ENCODE results near the gene AUTS2. TPM values are rescaled to one million over a fixed set of nuclear protein-coding genes. Genes with fewer than 3 reads are reported as not detected.

AUTS2 gene
- polyA plus RNA-seq, 3 donors: 0.08 to 0.35 TPM; not detected in 1

DNA sequence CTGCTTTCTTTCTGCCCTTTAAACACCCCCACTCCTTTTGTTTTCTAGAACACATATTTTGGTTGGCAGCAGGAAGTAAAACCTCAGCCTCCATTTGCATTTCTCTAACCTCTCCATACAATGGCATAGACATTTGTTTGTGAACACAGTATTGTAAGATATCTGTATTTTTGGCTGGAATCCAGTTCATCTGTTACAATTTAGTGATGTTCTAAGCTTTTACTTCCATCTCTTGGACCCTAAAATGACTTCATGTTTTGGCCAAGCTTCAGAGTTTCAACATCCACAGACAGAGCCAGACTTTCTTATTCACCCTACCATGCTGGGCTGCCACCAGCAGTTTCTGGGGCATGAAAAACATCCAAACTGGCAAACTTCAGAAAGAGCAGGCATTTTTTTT, 21.1 kb upstream of the AUTS2 start:
- no peak overlapping the region for H2AFZ ChIP-seq (ENCODE audit: insufficient read depth, low read depth, low read length, poor library complexity, severe bottlenecking)
- TF ChIP-seq, protein P1, sequence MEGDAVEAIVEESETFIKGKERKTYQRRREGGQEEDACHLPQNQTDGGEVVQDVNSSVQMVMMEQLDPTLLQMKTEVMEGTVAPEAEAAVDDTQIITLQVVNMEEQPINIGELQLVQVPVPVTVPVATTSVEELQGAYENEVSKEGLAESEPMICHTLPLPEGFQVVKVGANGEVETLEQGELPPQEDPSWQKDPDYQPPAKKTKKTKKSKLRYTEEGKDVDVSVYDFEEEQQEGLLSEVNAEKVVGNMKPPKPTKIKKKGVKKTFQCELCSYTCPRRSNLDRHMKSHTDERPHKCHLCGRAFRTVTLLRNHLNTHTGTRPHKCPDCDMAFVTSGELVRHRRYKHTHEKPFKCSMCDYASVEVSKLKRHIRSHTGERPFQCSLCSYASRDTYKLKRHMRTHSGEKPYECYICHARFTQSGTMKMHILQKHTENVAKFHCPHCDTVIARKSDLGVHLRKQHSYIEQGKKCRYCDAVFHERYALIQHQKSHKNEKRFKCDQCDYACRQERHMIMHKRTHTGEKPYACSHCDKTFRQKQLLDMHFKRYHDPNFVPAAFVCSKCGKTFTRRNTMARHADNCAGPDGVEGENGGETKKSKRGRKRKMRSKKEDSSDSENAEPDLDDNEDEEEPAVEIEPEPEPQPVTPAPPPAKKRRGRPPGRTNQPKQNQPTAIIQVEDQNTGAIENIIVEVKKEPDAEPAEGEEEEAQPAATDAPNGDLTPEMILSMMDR (IDR thresholded peaks at IDR 0.05): no peak
- Mint-ChIP-seq H3K4me3 (no peak overlapping the region), H3K36me3 (no peaks in the 10 kb centered on the region), H3K9me3 (peaks cover 0 to 4% (median 0%) of the 10 kb centered on the region in 7 donors), H3K27ac (peak overlapping the region in 1 of 7 donors; percentile 26), H3K27me3 (ENCODE audit: low read depth in 3 of 3) (peaks cover 0 to 5% (median 2%) of the 10 kb centered on the region in 3 donors), H3K4me1 (no peaks in the 10 kb centered on the region)
- no peak for DNase-seq
- no peaks in the 10 kb centered on the region for H3K4me1 ChIP-seq (ENCODE audit: control insufficient read depth in 1 of 2, insufficient read depth in 2 of 2, low read length in 2 of 2)
- no peaks in the 10 kb centered on the region for H4K20me1 ChIP-seq (ENCODE audit: insufficient read depth, low read length)
- H3K27ac ChIP-seq (ENCODE audit: low read depth in 1 of 2, low read length in 2 of 2): no peak overlapping the region
- no peak overlapping the region for H3K4me2 ChIP-seq (replicated peaks; ENCODE audit: extremely low read depth, low read length, poor library complexity, severe bottlenecking)
- H3K9ac ChIP-seq (ENCODE audit: insufficient read depth, low read length, poor library complexity, severe bottlenecking): no peak overlapping the region
- H3K4me3 ChIP-seq (replicated peaks in 1 of 3; ENCODE audit: low read depth in 2 of 3, low read length in 3 of 3): no peak overlapping the region
- H3K79me2 ChIP-seq (ENCODE audit: insufficient read depth, low read length): no peaks in the 10 kb centered on the region
- no peaks in the 10 kb centered on the region for H3K36me3 ChIP-seq (replicated peaks in 1 of 2; ENCODE audit: control insufficient read depth in 1 of 2, insufficient read depth in 2 of 2, low read length in 2 of 2)
- no peaks in the 10 kb centered on the region for H3K9me3 ChIP-seq (replicated peaks in 1 of 2; ENCODE audit: control insufficient read depth in 1 of 2, insufficient read depth in 1 of 2, low read length in 2 of 2)
- H3K27me3 ChIP-seq (ENCODE audit: control insufficient read depth in 2 of 2, insufficient read depth in 2 of 2, low read length in 2 of 2): no peaks in the 10 kb centered on the region
- intact Hi-C loops (cut with micrococcal nuclease): no loop called here

DNA sequence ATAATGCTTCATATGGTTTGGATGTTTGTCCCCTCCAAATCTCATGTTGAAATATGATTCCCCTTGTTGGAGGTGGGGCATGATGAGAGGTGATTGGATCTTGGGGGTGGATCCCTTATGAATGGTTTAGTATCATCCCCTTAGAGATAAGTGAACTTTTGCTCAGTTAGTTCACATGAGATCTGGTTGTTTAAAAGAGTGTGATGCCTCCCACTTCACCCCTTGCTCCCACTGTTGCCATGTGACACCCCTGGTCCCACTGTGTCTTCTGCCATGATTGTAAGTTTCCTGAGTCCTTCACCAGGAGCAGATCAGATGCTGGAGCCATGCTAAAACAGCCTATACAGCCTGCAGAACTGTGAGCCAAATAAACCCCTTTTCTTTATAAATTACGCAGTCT, 13.1 kb upstream of the AUTS2 start:
- Histone ChIP-seq H3K79me2 (ENCODE audit: insufficient read depth, low read length) (no peaks in the 10 kb centered on the region), H3K4me3 (replicated peaks in 1 of 3; ENCODE audit: low read depth in 2 of 3, low read length in 3 of 3) (no peak overlapping the region), H2AFZ (ENCODE audit: insufficient read depth, low read depth, low read length, poor library complexity, severe bottlenecking) (no peak overlapping the region), H3K36me3 (replicated peaks in 1 of 2; ENCODE audit: control insufficient read depth in 1 of 2, insufficient read depth in 2 of 2, low read length in 2 of 2) (no peaks in the 10 kb centered on the region), H3K27me3 (ENCODE audit: control insufficient read depth in 2 of 2, insufficient read depth in 2 of 2, low read length in 2 of 2) (no peaks in the 10 kb centered on the region), H4K20me1 (ENCODE audit: insufficient read depth, low read length) (no peaks in the 10 kb centered on the region), H3K9ac (ENCODE audit: insufficient read depth, low read length, poor library complexity, severe bottlenecking) (no peak overlapping the region), H3K4me2 (replicated peaks; ENCODE audit: extremely low read depth, low read length, poor library complexity, severe bottlenecking) (no peak overlapping the region), H3K4me1 (ENCODE audit: control insufficient read depth in 1 of 2, insufficient read depth in 2 of 2, low read length in 2 of 2) (no peaks in the 10 kb centered on the region), H3K27ac (ENCODE audit: low read depth in 1 of 2, low read length in 2 of 2) (no peak overlapping the region), H3K9me3 (replicated peaks in 1 of 2; ENCODE audit: control insufficient read depth in 1 of 2, insufficient read depth in 1 of 2, low read length in 2 of 2) (no peaks in the 10 kb centered on the region)
- Mint-ChIP-seq H3K27ac (no peak overlapping the region), H3K9me3 (peaks cover 0 to under 1% (median 0%) of the 10 kb centered on the region in 7 donors), H3K4me1 (no peaks in the 10 kb centered on the region), H3K36me3 (no peaks in the 10 kb centered on the region), H3K27me3 (ENCODE audit: low read depth in 3 of 3) (peaks cover 0 to 3% (median 0%) of the 10 kb centered on the region in 3 donors), H3K4me3 (no peak overlapping the region)
- WGBS (ENCODE audit: insufficient coverage): no CpG with 5 or more reads among the region's 1 CpG
- TF ChIP-seq, protein P1 (IDR thresholded peaks at IDR 0.05): no peak
- no peak for DNase-seq
- intact Hi-C loops (cut with micrococcal nuclease): no loop called here

Measured in CD14-positive monocyte (primary cell).